ENCODE data around the gene KRT82. TPM values are rescaled to one million over a fixed set of nuclear protein-coding genes. Genes with fewer than 3 reads are reported as not detected.

The KRT82 gene
- total and polyA plus RNA-seq, 12 donors: not detected

- intact Hi-C loops (cut with DNase I): no loop called here
- H3K9me3 ChIP-seq (replicated peaks in 1 of 3): no peaks in the 10 kb centered on the region
- TF ChIP-seq POLR2A (IDR thresholded peaks at IDR 0.05) (no peak), CTCF (IDR thresholded peaks at IDR 0.05) (no peak)
- DNase-seq: no peak
- WGBS, 4 donors: 71 to 100% (median 93%) methylated on average over 1 to 3 of the region's 3 CpGs
- H3K27ac ChIP-seq: no peak overlapping the region
- no peaks in the 10 kb centered on the region for H3K4me1 ChIP-seq (replicated peaks in 1 of 2)
- no peaks in the 10 kb centered on the region for H3K27me3 ChIP-seq
- no peak overlapping the region for H3K4me3 ChIP-seq
- no peaks in the 10 kb centered on the region for H3K36me3 ChIP-seq (replicated peaks in 1 of 2)
Observed at GRCh38 chr12:52404951-52405350, 1.2 kb downstream of the KRT82 start.

DNA sequence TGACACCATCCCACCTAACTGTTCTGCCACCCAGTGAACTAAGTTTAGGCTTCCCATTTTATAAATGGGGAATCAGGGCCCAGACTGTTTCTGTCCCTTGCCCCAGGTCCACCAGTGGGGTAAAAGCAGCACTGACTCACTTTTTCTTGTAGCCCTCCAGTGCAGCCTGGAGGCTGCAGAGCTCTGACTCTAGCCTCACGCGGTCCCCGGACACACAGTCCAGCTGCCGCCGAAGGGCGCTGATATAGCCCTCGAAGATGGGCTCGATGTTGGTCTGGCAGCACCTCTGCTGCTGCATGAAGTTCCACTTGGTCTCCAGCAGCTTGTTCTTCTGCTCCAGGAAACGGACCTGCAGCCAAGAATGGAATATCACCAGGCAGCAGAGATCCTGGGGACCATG, 2.6 kb downstream of the KRT82 start:
- Histone ChIP-seq H3K4me1 (replicated peaks in 1 of 2) (no peaks in the 10 kb centered on the region), H3K4me3 (no peak overlapping the region), H3K36me3 (replicated peaks in 1 of 2) (no peaks in the 10 kb centered on the region), H3K27me3 (no peaks in the 10 kb centered on the region), H3K27ac (no peak overlapping the region), H3K9me3 (replicated peaks in 1 of 3) (no peaks in the 10 kb centered on the region)
- 50 to 93% (median 85%) methylated on average over 1 to 9 of the region's 9 CpGs for WGBS, 4 donors
- intact Hi-C loops (cut with DNase I): no loop called here
- no peak for TF ChIP-seq CTCF (IDR thresholded peaks at IDR 0.05)
- TF ChIP-seq POLR2A (IDR thresholded peaks at IDR 0.05): no peak
- DNase-seq: no peak

GRCh38 chr12:52402873-52403540, 3.1 kb downstream of the KRT82 start:
- no peak for DNase-seq
- TF ChIP-seq CTCF (IDR thresholded peaks at IDR 0.05) (no peak), POLR2A (IDR thresholded peaks at IDR 0.05) (no peak)
- H3K9me3 ChIP-seq (replicated peaks in 1 of 3): no peaks in the 10 kb centered on the region
- no peak overlapping the region for H3K4me3 ChIP-seq
- intact Hi-C loops (cut with DNase I): no loop called here
- H3K36me3 ChIP-seq (replicated peaks in 1 of 2): no peaks in the 10 kb centered on the region
- H3K4me1 ChIP-seq (replicated peaks in 1 of 2): no peaks in the 10 kb centered on the region
- 62 to 74% (median 70%) methylated on average over 3 of the region's 3 CpGs for WGBS, 4 donors
- no peak overlapping the region for H3K27ac ChIP-seq
- H3K27me3 ChIP-seq: no peaks in the 10 kb centered on the region

GRCh38 chr12:52402377-52402776, 3.8 kb downstream of the KRT82 start:
- Histone ChIP-seq H3K9me3 (replicated peaks in 1 of 3) (no peaks in the 10 kb centered on the region), H3K36me3 (replicated peaks in 1 of 2) (no peaks in the 10 kb centered on the region), H3K27ac (no peak overlapping the region), H3K4me1 (replicated peaks in 1 of 2) (no peaks in the 10 kb centered on the region), H3K4me3 (no peak overlapping the region), H3K27me3 (no peaks in the 10 kb centered on the region)
- TF ChIP-seq CTCF (IDR thresholded peaks at IDR 0.05): no peak
- no peak for TF ChIP-seq POLR2A (IDR thresholded peaks at IDR 0.05)
- 82 to 98% (median 89%) methylated on average over 2 of the region's 2 CpGs for WGBS, 4 donors
- intact Hi-C loops (cut with DNase I): no loop called here
- no peak for DNase-seq

Data from adrenal gland (tissue), 12 donors.